Measurements from ENCODE around the gene CCDC85C.

CCDC85C gene

GRCh38 chr14:99507860-99508640 is 96.0 kb downstream of the CCDC85C start:
- DNase-seq: no peak

- DNase-seq: no peak
Observed at GRCh38 chr14:99506276-99506675, 97.7 kb downstream of the CCDC85C start.

DNA sequence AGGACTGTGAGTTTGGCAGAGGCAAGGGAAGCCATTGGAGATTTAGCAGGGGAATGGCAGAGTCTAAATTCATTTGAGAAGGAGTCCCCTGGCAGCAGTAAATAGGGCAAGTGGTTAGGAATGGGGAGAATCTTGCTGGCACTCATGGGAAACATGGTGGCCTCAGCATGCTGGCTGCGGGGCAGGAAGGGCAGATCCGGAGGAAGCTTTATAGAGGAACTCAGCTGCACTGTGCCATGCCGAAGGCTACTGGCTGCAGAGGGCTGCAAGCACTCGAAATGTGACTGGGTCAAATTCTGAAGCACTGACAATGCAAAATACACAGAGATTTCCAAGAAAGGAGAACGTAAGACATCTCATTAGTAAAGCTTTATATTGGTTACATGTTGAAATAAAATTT is 98.9 kb downstream of the CCDC85C start:
- DNase-seq: no peak

GRCh38 chr14:99503848-99504453 is 100.1 kb downstream of the CCDC85C start:
- no peak for DNase-seq

GRCh38 chr14:99502989-99503421 is 101.0 kb downstream of the CCDC85C start:
- no peak for DNase-seq

GRCh38 chr14:99497894-99498293 is 106.1 kb downstream of the CCDC85C start:
- DNase-seq: no peak

GRCh38 chr14:99497341-99497740 is 106.7 kb downstream of the CCDC85C start:
- DNase-seq: no peak

GRCh38 chr14:99484106-99484505 is 119.9 kb downstream of the CCDC85C start:
- DNase-seq: no peak

DNA sequence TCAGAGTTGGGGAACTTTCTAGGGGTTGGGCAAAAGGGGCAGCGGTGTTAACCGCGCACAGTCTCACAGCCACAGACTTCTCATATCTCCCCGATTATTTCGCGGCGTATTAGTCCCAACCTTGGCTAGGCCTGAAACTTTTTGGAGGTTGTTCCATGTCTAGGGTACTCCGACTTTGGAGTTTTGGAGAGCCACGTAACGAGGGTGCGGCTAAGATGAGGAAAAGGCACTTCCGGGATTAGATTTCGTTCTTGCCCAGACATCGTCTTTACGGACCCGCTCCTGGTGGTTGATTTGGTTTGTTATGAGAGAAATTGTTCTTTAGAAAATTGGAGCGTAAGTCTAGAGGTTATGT is 122.3 kb downstream of the CCDC85C start:
- no peak for DNase-seq

- DNase-seq: peak; percentile 99
Observed at GRCh38 chr14:99480917-99481744, 122.9 kb downstream of the CCDC85C start, which contains the start of gene CCNK. TSS of gene CCNK (plus strand) at chr14:99481409. CDS start at chr14:99492678, 11,269 bp downstream.

GRCh38 chr14:99479906-99480869 is 123.8 kb downstream of the CCDC85C start, which contains the start of gene SETD3:
TSS of gene SETD3 (minus strand) at chr14:99480859. CDS start at chr14:99465805, 15,054 bp downstream.
- peak; percentile 7 for DNase-seq

GRCh38 chr14:99479160-99479905 is 124.7 kb downstream of the CCDC85C start:
- DNase-seq: no peak

DNA sequence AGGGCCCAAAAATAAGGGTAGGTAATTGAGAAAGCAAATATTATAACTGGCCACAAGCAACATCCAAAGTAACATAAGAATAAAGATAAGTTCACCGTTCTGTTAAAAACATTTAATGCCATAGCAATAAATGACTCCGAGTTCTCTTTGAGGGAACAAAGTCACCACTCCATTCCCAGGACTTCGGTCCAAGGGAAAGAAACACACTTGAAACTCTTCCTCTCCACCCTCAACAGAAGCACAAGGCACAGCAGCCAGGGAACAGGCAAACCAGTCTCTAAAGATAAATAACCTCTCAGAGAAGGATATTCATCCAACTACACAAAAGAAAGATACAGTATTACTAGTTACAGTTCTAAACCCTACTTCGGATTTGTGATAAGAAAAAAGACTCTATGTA is 125.9 kb downstream of the CCDC85C start:
- DNase-seq: no peak

GRCh38 chr14:99476864-99477263 is 127.1 kb downstream of the CCDC85C start:
- DNase-seq: no peak

- no peak for DNase-seq
Observed at GRCh38 chr14:99475660-99476059, 128.3 kb downstream of the CCDC85C start.

DNA sequence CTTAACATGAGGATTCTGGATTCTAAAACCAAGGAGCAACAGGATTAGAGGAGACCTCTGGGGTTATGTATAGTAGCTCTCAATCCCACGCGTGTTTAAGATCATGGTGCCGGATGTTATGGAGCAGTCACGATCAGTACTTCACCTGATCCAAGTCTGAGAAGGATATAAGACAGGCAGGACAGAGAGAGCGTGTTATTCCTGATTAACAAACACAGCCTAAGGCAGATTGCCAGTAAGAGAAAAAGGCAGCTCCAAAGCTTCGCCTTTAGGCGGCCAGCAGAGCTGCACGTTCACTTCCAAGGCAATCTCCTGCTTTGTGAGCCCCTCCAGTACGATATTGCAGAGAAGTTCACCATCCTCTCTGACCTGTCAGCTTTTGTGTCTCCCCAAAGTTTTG is 128.8 kb downstream of the CCDC85C start:
- no peak for DNase-seq

DNA sequence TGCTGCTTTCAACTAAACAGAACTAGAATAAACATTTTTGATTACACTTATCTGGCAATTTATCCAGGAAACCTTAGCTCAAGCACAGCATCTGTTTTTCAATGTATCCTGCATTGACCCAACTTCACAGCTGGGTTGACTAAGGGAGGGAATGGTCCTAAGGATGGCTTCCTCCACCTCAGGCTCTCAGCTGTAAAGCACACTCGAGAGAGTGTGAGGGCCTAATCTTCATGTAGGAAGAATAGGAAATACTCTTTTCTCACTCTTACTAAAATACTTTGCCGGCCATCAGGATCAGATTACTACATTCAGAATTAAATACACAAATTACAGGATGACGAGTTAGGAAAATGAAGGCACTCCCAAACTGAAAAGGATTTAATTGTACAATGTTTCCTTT is 130.5 kb downstream of the CCDC85C start:
- no peak for DNase-seq

- no peak for DNase-seq
Observed at GRCh38 chr14:99472937-99473336, 131.1 kb downstream of the CCDC85C start.

DNA sequence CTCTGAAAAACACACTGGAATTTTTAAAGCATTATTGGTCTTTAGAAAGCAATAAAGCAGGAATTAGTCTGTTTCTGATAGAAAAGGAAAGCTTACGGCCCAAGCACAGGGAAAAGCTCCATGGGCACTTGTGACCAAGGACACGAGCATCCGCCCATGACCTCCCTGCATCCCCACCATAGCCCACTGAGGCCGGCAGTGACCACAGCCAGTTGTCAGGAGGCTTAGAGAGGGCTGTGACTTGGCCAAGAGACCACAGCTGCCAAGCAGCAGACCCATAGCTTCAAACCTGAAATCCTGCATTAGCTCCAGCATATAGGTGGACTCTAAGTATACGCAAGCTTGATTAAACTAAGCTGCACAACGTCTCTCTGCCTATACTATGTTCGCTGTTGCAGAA is 132.3 kb downstream of the CCDC85C start:
- no peak for DNase-seq

- DNase-seq: no peak
Observed at GRCh38 chr14:99468836-99469592, 135.0 kb downstream of the CCDC85C start.

DNA sequence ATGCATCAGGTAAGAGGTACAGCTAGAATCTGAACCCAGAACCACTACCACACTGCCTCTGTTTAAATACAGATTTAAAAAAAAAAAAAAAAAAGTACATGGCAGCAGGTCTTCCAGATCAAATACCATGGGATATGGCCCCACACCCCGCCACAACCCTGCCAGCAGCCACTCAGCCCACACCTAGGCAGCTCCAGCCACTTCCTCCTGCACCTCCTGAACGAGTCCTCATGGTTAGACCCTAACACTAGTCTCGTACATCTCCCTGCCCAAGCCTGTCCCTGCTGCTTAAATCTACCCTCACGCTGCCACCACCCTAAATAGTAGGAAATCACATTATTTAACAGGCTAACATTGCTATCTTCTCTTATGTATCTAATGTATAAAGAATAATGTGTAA is 135.9 kb downstream of the CCDC85C start:
- DNase-seq: no peak

Measured in T1000 (cell line).